Endodermal cell (in vitro differentiated cells): Measurements from ENCODE around the gene ZNF335. TPM values are rescaled to one million over a fixed set of nuclear protein-coding genes. Genes with fewer than 3 reads are reported as not detected.

Experiments
- DNase-seq: peaks from one replicate; pipeline ENCODE4 v3.0.0-alpha.2; 2017
- H3K27ac ChIP-seq: 2 replicates; pipeline ENCODE4 v1.5.1; 2013; ENCODE audit warnings: mild to moderate bottlenecking, low read depth, low read length, moderate library complexity
- H3K27me3 ChIP-seq: 2 replicates; pipeline ENCODE4 v1.6.1; 2013; ENCODE audit warnings: mild to moderate bottlenecking, low read length, moderate library complexity; ENCODE audit not compliant: insufficient read depth, control insufficient read depth, poor library complexity, severe bottlenecking
- H3K36me3 ChIP-seq: 2 replicates; pipeline ENCODE4 v1.7.0; 2013; ENCODE audit warnings: mild to moderate bottlenecking, low read length, moderate library complexity; ENCODE audit not compliant: control insufficient read depth, insufficient read depth
- H3K4me1 ChIP-seq: one replicate; pipeline ENCODE4 v1.7.0; 2013; ENCODE audit warnings: low read length; ENCODE audit not compliant: control insufficient read depth, insufficient read depth
- H3K4me3 ChIP-seq: 2 replicates; pipeline ENCODE4 v1.5.1; 2013; ENCODE audit warnings: mild to moderate bottlenecking, low read length, moderate library complexity
- H3K9ac ChIP-seq: 2 replicates; pipeline ENCODE4 v1.6.1; 2013; ENCODE audit warnings: mild to moderate bottlenecking, low read length, moderate library complexity; ENCODE audit not compliant: poor library complexity, severe bottlenecking; ENCODE audit errors: extremely low read depth
- H3K9me3 ChIP-seq: 2 replicates; pipeline ENCODE4 v1.6.1; 2013; ENCODE audit warnings: mild to moderate bottlenecking, low read length, moderate library complexity; ENCODE audit not compliant: control insufficient read depth
- H3K27ac Mint-ChIP-seq: 2 replicates; pipeline ENCODE4 v1.8.0; 2020; ENCODE audit warnings: mixed read lengths
- H3K27me3 Mint-ChIP-seq: 2 replicates; pipeline ENCODE4 v1.8.0; 2021; ENCODE audit warnings: mild to moderate bottlenecking, mixed read lengths; ENCODE audit not compliant: insufficient read depth
- H3K36me3 Mint-ChIP-seq: 2 replicates; pipeline ENCODE4 v1.8.0; 2020; ENCODE audit warnings: low read depth, mixed read lengths
- H3K4me1 Mint-ChIP-seq: 2 replicates; pipeline ENCODE4 v1.8.0; 2020; ENCODE audit warnings: mixed read lengths
- H3K4me3 Mint-ChIP-seq: 2 replicates; pipeline ENCODE4 v1.8.0; 2020; ENCODE audit warnings: mild to moderate bottlenecking, moderate library complexity, mixed read lengths
- H3K9me3 Mint-ChIP-seq: 2 replicates; pipeline ENCODE4 v1.8.0; 2020; ENCODE audit warnings: mild to moderate bottlenecking, mixed read lengths
- WGBS, 2 experiments: methylation state at CpG; one replicate each; pipeline versions ENCODE4 v1.1.5 to v1.1.7; 2013; ENCODE audit warnings: missing lambda C conversion rate in 2 of 2, mixed read lengths in 1 of 2; ENCODE audit not compliant: insufficient coverage in 1 of 2, insufficient read length in 1 of 2; 5-methylcytosine and 5-hydroxymethylcytosine counted together
- total RNA-seq, 2 donors: library from RNA; stranded (reverse); fragmentation: NEBNext Ultra II Directional in 1 of 2; extraction: Animal tissue kit (Norgen Biotek cat#: 25700) in 1 of 2; gene quantifications; 2 replicates in 1 of 2; 3 replicates in 1 of 2; pipeline ENCODE4 v1.2.1, GENCODE V29; 2021
- TF ChIP-seq, protein P1 (sequence below): fragments of 200-600 bp; sonication (generic); conservative IDR thresholded peaks from 2 replicates; pipeline ENCODE4 v1.5.0; 2021; ENCODE audit warnings: antibody characterized with exemption, mild to moderate bottlenecking

Gene ZNF335
- total RNA-seq, 2 donors from 2014 or later, result 18.3 to 21.0 TPM

DNA sequence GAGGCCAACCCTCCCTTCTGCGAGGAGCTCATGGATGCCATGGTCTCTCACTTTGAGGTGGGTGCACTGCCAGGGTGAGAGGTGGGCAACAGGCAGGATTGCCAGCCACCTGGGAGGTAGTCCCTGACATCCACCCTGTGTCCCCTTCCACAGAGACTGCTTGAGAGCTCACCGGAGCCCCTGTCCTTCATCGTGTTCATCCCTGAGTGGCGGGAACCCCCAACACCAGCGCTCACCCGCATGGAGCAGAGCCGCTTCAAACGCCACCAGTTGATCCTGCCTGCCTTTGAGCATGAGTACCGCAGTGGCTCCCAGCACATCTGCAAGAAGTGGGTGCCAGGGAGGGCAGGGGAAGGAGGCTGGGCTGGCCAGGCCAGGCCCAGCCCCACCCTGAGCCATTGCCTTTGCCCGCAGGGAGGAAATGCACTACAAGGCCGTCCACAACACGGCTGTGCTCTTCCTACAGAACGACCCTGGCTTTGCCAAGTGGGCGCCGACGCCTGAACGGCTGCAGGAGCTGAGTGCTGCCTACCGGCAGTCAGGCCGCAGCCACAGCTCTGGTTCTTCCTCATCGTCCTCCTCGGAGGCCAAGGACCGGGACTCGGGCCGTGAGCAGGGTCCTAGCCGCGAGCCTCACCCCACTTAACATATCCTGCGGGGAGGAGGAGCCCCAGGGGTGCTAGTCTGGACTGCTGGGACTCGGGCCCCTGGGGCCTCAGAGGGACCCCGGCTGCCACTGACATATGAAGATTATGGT lies 24.7 kb downstream of the ZNF335 start:
- Mint-ChIP-seq H3K9me3 (no peaks in the 10 kb centered on the region), H3K27ac (no peak overlapping the region), H3K27me3 (no peaks in the 10 kb centered on the region), H3K4me3 (no peak overlapping the region), H3K36me3 (peaks cover 63% of the 10 kb centered on the region), H3K4me1 (no peaks in the 10 kb centered on the region)
- H3K4me1 ChIP-seq, result no peaks in the 10 kb centered on the region
- DNase-seq, result no peak
- 96% methylated on average over 15 to 29 of the region's 29 CpGs for WGBS, 2 experiments
- H3K9ac ChIP-seq, result no peak overlapping the region
- H3K27me3 ChIP-seq, result no peaks in the 10 kb centered on the region
- H3K4me3 ChIP-seq, result no peak overlapping the region
- no peaks in the 10 kb centered on the region for H3K9me3 ChIP-seq
- H3K27ac ChIP-seq, result no peak overlapping the region
- TF ChIP-seq, protein P1, sequence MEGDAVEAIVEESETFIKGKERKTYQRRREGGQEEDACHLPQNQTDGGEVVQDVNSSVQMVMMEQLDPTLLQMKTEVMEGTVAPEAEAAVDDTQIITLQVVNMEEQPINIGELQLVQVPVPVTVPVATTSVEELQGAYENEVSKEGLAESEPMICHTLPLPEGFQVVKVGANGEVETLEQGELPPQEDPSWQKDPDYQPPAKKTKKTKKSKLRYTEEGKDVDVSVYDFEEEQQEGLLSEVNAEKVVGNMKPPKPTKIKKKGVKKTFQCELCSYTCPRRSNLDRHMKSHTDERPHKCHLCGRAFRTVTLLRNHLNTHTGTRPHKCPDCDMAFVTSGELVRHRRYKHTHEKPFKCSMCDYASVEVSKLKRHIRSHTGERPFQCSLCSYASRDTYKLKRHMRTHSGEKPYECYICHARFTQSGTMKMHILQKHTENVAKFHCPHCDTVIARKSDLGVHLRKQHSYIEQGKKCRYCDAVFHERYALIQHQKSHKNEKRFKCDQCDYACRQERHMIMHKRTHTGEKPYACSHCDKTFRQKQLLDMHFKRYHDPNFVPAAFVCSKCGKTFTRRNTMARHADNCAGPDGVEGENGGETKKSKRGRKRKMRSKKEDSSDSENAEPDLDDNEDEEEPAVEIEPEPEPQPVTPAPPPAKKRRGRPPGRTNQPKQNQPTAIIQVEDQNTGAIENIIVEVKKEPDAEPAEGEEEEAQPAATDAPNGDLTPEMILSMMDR, result no peak
- peaks cover 65% of the 10 kb centered on the region for H3K36me3 ChIP-seq

DNA sequence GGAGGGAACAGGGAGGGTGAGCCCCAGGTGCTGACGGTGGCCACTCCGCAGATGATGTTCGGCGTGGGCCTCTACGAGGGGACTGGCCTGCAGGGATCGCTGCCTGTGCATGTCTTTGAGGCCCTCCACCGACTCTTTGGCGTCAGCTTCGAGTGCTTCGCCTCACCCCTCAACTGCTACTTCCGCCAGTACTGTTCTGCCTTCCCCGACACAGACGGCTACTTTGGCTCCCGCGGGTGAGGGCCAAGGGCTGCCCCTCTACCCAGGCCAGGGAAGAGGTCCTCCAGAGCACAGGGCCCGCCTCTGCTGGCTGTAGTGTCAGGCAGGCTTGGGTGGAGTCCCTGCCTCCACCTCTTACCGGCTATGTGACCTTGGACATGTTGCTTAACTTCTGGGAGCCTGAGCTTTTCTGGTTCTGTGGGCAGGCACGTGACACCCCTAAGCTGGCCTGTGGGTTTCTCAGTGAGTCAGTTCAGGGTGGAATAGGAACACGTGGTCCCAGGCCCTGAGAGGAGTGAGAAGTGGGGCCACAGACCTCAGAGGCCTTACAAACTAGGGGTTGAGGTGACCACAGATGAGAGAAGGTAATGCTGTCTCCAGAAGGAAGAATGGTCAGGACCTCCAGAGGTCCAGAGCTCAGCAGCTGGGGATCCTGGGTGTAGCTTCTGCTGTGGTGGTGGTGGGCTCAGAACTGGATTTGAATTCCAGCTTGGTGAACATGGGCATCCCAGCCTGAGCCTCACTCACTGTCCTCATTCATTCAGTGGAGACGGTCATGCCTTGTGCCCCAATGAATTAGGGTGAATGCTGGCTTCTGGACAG lies 25.6 kb downstream of the ZNF335 start:
- 96 to 100% methylated on average over 4 to 20 of the region's 20 CpGs for WGBS, 2 experiments
- H3K36me3 ChIP-seq, result peaks cover 58% of the 10 kb centered on the region

DNA sequence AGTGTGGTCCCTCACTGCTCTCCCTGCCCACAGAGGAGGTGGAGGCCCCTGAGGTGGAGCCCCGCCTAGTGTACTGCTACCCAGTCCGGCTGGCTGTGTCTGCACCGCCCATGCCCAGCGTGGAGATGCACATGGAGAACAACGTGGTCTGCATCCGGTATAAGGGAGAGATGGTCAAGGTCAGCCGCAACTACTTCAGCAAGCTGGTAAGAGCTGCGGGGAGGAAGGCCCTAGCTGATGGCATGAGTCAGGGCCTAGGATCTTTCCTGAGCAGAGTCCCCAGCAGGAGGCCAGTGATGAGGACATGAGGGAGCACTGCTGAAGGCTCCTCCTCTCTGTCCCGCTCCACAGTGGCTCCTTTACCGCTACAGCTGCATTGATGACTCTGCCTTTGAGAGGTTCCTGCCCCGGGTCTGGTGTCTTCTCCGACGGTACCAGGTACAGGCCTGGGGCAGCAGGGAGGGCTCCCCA lies 26.3 kb downstream of the ZNF335 start:
- Mint-ChIP-seq H3K27ac (no peak overlapping the region), H3K4me3 (no peak overlapping the region), H3K27me3 (no peaks in the 10 kb centered on the region), H3K4me1 (no peaks in the 10 kb centered on the region), H3K36me3 (peaks cover 50% of the 10 kb centered on the region), H3K9me3 (no peaks in the 10 kb centered on the region)
- no peak for DNase-seq
- WGBS, 2 experiments, result 93% methylated on average over 9 to 13 of the region's 13 CpGs
- Histone ChIP-seq H3K27me3 (no peaks in the 10 kb centered on the region), H3K36me3 (peaks cover 61% of the 10 kb centered on the region), H3K4me3 (no peak overlapping the region), H3K27ac (no peak overlapping the region), H3K4me1 (no peaks in the 10 kb centered on the region), H3K9me3 (no peaks in the 10 kb centered on the region), H3K9ac (no peak overlapping the region)
- TF ChIP-seq, protein P1, result no peak

More for the DNA sequence above, 25.6 kb downstream of the ZNF335 start:
- Histone ChIP-seq H3K27ac (no peak overlapping the region), H3K4me3 (no peak overlapping the region), H3K27me3 (no peaks in the 10 kb centered on the region), H3K4me1 (no peaks in the 10 kb centered on the region), H3K9me3 (no peaks in the 10 kb centered on the region), H3K9ac (no peak overlapping the region)
- H3K36me3 Mint-ChIP-seq, result peaks cover 53% of the 10 kb centered on the region
- no peaks in the 10 kb centered on the region for H3K27me3 Mint-ChIP-seq
- H3K27ac Mint-ChIP-seq, result no peak overlapping the region
- H3K9me3 Mint-ChIP-seq, result no peaks in the 10 kb centered on the region
- H3K4me1 Mint-ChIP-seq, result no peaks in the 10 kb centered on the region
- no peak overlapping the region for H3K4me3 Mint-ChIP-seq
- DNase-seq, result no peak
- TF ChIP-seq, protein P1, result no peak
